NCI-H2227 (cell line): ENCODE measurements around the gene IL4.
"Not testable (repeated sequence)": the region's sequence is repeated elsewhere in the genome, so short reads cannot be mapped to it uniquely, and the experiment has no call there.

ENCODE experiments used
- DNase-seq: peaks from one replicate; lab custom pipeline; 2025; ENCODE audit not compliant: unreplicated experiment; lab: John Stamatoyannopoulos, UW

IL4 gene

GRCh38 chr5:132673939-132674630 lies at the start of gene IL4:
Gene IL4, plus strand, starts transcription at chr5:132673989. Its CDS starts 62 bp downstream, at chr5:132674051.
- no peak for DNase-seq

GRCh38 chr5:132627470-132627869 lies 46.3 kb upstream of the IL4 start:
- no peak for DNase-seq

- no peak for DNase-seq
These were observed 45.0 kb upstream of the IL4 start for GRCh38 chr5:132628814-132629213.

- no peak for DNase-seq
These were observed 44.4 kb upstream of the IL4 start for GRCh38 chr5:132629230-132629944.

GRCh38 chr5:132633587-132633986 lies 40.2 kb upstream of the IL4 start:
- DNase-seq, result not testable (repeated sequence)

- DNase-seq, result no peak
These were observed 37.9 kb upstream of the IL4 start for GRCh38 chr5:132635873-132636272.

GRCh38 chr5:132637241-132637640 lies 36.5 kb upstream of the IL4 start:
- DNase-seq, result no peak

- no peak for DNase-seq
These were observed 34.1 kb upstream of the IL4 start for GRCh38 chr5:132639706-132640130.

- no peak for DNase-seq
These were observed 33.2 kb upstream of the IL4 start for GRCh38 chr5:132640613-132641012.

- DNase-seq, result no peak
These were observed 32.5 kb upstream of the IL4 start for GRCh38 chr5:132641241-132641723.

GRCh38 chr5:132641841-132642240 lies 31.9 kb upstream of the IL4 start:
- DNase-seq, result no peak

- no peak for DNase-seq
These were observed 29.6 kb upstream of the IL4 start for GRCh38 chr5:132644177-132644576.

GRCh38 chr5:132646583-132647266 lies 27.1 kb upstream of the IL4 start:
- DNase-seq, result no peak

GRCh38 chr5:132647473-132647872 lies 26.3 kb upstream of the IL4 start:
- DNase-seq, result no peak

GRCh38 chr5:132648355-132648754 lies 25.4 kb upstream of the IL4 start:
- DNase-seq, result no peak

GRCh38 chr5:132651838-132652469 lies 21.8 kb upstream of the IL4 start:
- DNase-seq, result no peak

GRCh38 chr5:132653716-132654115 lies 20.1 kb upstream of the IL4 start:
- no peak for DNase-seq

GRCh38 chr5:132655821-132656773 lies 17.7 kb upstream of the IL4 start:
- peak; percentile 5 for DNase-seq

GRCh38 chr5:132656774-132657355 lies 16.9 kb upstream of the IL4 start:
- no peak for DNase-seq
